RWPE2 (cell line): Measurements from ENCODE around the gene UROC1.

Experiments
- ATAC-seq: fragments of 200-7000 bp; cut with Tn5 transposase; 3 replicates; pipeline ENCODE4 v1.9.1; 2021; ENCODE audit warnings: low read depth
- DNase-seq: peaks from one replicate; pipeline ENCODE4 v3.0.0-alpha.2; 2020; ENCODE audit warnings: low spot score
- H3K27ac ChIP-seq: fragments of 450-650 bp; 2 replicates; pipeline ENCODE4 v1.5.1; 2017; ENCODE audit warnings: mild to moderate bottlenecking; ENCODE audit not compliant: poor library complexity, severe bottlenecking
- H3K27me3 ChIP-seq: fragments of 250-450 bp; sonication (Bioruptor Pico); 2 replicates; pipeline ENCODE4 v1.5.1; 2021; ENCODE audit warnings: mild to moderate bottlenecking, moderate library complexity; ENCODE audit not compliant: insufficient read depth, poor library complexity, severe bottlenecking
- H3K36me3 ChIP-seq: fragments of 250-450 bp; sonication (Bioruptor Pico); 2 replicates; pipeline ENCODE4 v1.5.1; 2020; ENCODE audit warnings: low read depth, mild to moderate bottlenecking, moderate library complexity
- H3K4me1 ChIP-seq: fragments of 250-450 bp; sonication (Bioruptor Pico); 2 replicates; pipeline ENCODE4 v1.5.1; 2021; ENCODE audit warnings: mild to moderate bottlenecking, moderate library complexity; ENCODE audit not compliant: insufficient read depth, poor library complexity, severe bottlenecking
- H3K4me3 ChIP-seq: fragments of 250-450 bp; sonication (Bioruptor Pico); 2 replicates; pipeline ENCODE4 v1.5.1; 2021; ENCODE audit warnings: mild to moderate bottlenecking, moderate library complexity; ENCODE audit not compliant: severe bottlenecking
- H3K9me3 ChIP-seq: fragments of 250-450 bp; sonication (Bioruptor Pico); 2 replicates; pipeline ENCODE4 v1.5.1; 2021; ENCODE audit warnings: mild to moderate bottlenecking, moderate library complexity; ENCODE audit not compliant: severe bottlenecking
- TF ChIP-seq, protein P1 (sequence below): fragments of 450-650 bp; IDR thresholded peaks from one replicate; pipeline ENCODE4 v1.5.1; 2017; ENCODE audit warnings: mild to moderate bottlenecking, moderate library complexity; ENCODE audit not compliant: poor library complexity, severe bottlenecking

UROC1 gene

DNA sequence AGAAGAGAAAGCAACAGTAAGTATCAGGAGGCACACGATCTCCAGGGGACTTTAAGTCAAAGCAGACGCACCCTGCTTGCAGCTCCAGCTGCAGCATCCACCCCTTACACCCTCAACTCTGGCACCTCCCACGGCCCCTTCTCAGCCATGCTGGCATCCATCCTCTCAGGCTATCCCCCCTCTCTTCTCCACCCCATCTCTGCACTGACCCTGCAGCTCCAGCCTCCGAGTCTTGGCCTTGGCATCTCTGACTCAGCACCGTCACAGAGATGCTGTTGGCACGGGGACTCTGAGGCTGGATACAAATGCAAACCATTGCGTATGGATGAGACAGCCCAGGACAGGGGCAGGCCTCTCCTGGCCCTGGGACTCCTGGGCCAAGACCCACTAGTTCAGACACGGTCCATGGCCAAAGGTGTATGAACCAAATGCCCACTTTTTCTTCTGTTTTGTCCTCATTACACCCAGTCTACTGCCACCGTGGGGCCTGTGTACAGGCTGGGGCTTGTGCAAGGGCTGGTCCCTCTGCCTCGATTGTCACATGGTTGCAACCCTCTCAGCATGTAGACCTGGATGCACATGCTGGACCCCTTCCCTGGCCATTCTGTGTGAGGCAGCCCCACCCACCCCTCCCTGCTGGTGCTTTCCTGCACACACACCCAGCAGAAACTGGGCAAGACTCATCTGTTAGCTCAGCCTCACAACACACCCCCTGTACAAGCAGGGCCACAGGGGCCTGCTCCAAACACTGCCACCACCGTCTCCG, 23.2 kb downstream of the UROC1 start:
- no peaks in the 10 kb centered on the region for H3K27me3 ChIP-seq
- no peaks in the 10 kb centered on the region for H3K4me1 ChIP-seq
- ATAC-seq = no peak
- H3K27ac ChIP-seq = no peak overlapping the region
- H3K36me3 ChIP-seq = no peaks in the 10 kb centered on the region
- H3K9me3 ChIP-seq = no peaks in the 10 kb centered on the region
- no peak overlapping the region for H3K4me3 ChIP-seq
- no peak for DNase-seq
- TF ChIP-seq, protein P1, sequence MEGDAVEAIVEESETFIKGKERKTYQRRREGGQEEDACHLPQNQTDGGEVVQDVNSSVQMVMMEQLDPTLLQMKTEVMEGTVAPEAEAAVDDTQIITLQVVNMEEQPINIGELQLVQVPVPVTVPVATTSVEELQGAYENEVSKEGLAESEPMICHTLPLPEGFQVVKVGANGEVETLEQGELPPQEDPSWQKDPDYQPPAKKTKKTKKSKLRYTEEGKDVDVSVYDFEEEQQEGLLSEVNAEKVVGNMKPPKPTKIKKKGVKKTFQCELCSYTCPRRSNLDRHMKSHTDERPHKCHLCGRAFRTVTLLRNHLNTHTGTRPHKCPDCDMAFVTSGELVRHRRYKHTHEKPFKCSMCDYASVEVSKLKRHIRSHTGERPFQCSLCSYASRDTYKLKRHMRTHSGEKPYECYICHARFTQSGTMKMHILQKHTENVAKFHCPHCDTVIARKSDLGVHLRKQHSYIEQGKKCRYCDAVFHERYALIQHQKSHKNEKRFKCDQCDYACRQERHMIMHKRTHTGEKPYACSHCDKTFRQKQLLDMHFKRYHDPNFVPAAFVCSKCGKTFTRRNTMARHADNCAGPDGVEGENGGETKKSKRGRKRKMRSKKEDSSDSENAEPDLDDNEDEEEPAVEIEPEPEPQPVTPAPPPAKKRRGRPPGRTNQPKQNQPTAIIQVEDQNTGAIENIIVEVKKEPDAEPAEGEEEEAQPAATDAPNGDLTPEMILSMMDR = no peak

DNA sequence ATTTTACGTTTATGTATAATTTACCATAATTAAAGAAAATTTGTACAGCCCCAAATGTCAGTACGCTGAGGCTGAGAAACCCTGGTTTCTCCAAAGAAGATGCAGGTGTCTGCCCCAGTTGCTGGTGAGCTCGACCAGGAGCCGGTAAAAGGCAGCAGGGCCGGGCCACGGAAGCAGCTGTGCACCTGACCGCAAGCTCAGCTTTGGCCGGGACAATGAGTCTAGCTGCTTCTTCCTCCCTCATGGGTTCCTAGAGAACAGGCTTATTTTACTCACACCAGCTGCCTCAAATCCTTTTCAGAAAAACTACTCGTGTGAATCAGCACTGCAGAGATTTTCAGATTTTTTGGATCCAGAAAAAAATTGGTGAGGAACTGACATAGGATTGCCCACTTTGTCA, 23.8 kb downstream of the UROC1 start:
- no peaks in the 10 kb centered on the region for H3K9me3 ChIP-seq
- H3K27ac ChIP-seq = no peak overlapping the region
- DNase-seq = no peak
- H3K36me3 ChIP-seq = no peaks in the 10 kb centered on the region
- no peak overlapping the region for H3K4me3 ChIP-seq
- no peaks in the 10 kb centered on the region for H3K4me1 ChIP-seq
- ATAC-seq = no peak
- TF ChIP-seq, protein P1 = no peak
- H3K27me3 ChIP-seq = no peaks in the 10 kb centered on the region

- Histone ChIP-seq H3K27ac (no peak overlapping the region), H3K27me3 (no peaks in the 10 kb centered on the region), H3K9me3 (no peaks in the 10 kb centered on the region), H3K4me3 (no peak overlapping the region), H3K4me1 (no peaks in the 10 kb centered on the region), H3K36me3 (no peaks in the 10 kb centered on the region)
- ATAC-seq = no peak
- TF ChIP-seq, protein P1 = no peak
- DNase-seq = no peak
Observed at GRCh38 chr3:126493051-126493450, 24.5 kb downstream of the UROC1 start.

- no peak overlapping the region for H3K4me3 ChIP-seq
- no peak overlapping the region for H3K27ac ChIP-seq
- no peaks in the 10 kb centered on the region for H3K27me3 ChIP-seq
- no peaks in the 10 kb centered on the region for H3K9me3 ChIP-seq
- peaks cover 11% of the 10 kb centered on the region for H3K4me1 ChIP-seq
- DNase-seq (no peak), ATAC-seq (no peak)
- H3K36me3 ChIP-seq = no peaks in the 10 kb centered on the region
- TF ChIP-seq, protein P1 = no peak
Observed at GRCh38 chr3:126491221-126492013, 26.2 kb downstream of the UROC1 start.
